Stimulated activated naive CD4-positive, alpha-beta T cell (primary cell): ENCODE data around the gene INS.
"Not testable (repeated sequence)": the region's sequence is repeated elsewhere in the genome, so short reads cannot be mapped to it uniquely, and the experiment has no call there.

Experiments
- DNase-seq, 6 experiments: peaks; one replicate each; lab custom pipeline; 2025; lab: John Stamatoyannopoulos, UW

INS gene

GRCh38 chr11:2132874-2133240 is 28.2 kb downstream of the INS start:
- DNase-seq: no peak

- DNase-seq: no peak
These were observed 28.8 kb downstream of the INS start for GRCh38 chr11:2132246-2132645.

- no peak for DNase-seq
These were observed 29.4 kb downstream of the INS start for GRCh38 chr11:2131371-2132236.

- no peak for DNase-seq
These were observed 30.1 kb downstream of the INS start for GRCh38 chr11:2130881-2131352.

- DNase-seq: no peak
These were observed 31.2 kb downstream of the INS start for GRCh38 chr11:2129699-2130366.

- DNase-seq: no peak
These were observed 31.7 kb downstream of the INS start for GRCh38 chr11:2129308-2129698.

GRCh38 chr11:2128511-2129307 is 32.3 kb downstream of the INS start:
- no peak for DNase-seq

GRCh38 chr11:2128130-2128510 is 32.9 kb downstream of the INS start:
- DNase-seq: no peak

- DNase-seq: no peak
These were observed 33.4 kb downstream of the INS start for GRCh38 chr11:2127482-2128129.

GRCh38 chr11:2126520-2127085 is 34.4 kb downstream of the INS start:
- DNase-seq: no peak

GRCh38 chr11:2124736-2125484 is 36.1 kb downstream of the INS start:
- not testable (repeated sequence) for DNase-seq

GRCh38 chr11:2123628-2123960 is 37.4 kb downstream of the INS start:
- DNase-seq: no peak

- no peak for DNase-seq
These were observed 37.9 kb downstream of the INS start for GRCh38 chr11:2122907-2123627.

GRCh38 chr11:2122222-2122906 is 38.6 kb downstream of the INS start:
- no peak for DNase-seq

- no peak for DNase-seq
These were observed 39.5 kb downstream of the INS start for GRCh38 chr11:2121227-2122130.

- DNase-seq: no peak
These were observed 40.5 kb downstream of the INS start for GRCh38 chr11:2120359-2121100.

GRCh38 chr11:2118677-2119076 is 42.3 kb downstream of the INS start:
- DNase-seq: no peak

GRCh38 chr11:2116680-2117079 is 44.3 kb downstream of the INS start:
- DNase-seq: no peak
